ENCODE measurements around the gene CCNH. TPM values are rescaled to one million over a fixed set of nuclear protein-coding genes. Genes with fewer than 3 reads are reported as not detected.

The CCNH gene
- total and polyA plus RNA-seq, 9 of the 15 experiments (the other 6 are each of a cell fraction or from before 2014, with no cell fraction given), result 100 to 213 (median 150) TPM

DNA sequence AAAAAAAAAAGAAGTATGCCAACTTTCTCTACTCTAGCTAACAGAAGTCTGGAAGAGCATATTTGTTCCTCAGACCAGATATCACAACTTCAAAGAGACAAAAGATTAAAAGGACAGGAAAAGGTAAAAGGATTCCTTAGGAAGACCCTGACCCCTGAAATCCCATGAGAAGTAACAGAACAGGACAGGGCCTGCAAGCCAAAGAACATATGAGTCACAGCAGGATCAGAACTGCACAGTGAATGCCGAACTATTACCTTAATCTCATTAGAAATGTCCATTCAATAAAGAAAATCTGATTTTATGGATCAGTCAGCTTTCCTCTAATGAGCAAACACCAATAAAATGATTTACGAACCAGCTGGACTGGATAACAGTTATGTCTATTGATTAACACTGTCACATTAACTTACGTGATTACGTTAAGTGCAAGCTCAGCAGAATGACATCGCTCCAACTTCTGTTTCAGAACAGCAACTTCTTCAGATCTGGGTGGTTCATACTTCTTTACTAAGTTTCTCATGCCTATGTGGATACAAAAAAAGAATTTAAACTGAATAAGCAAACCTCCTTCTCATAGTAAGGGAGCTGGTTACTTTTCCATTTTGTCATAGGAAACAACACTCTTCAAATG is 13.6 kb downstream of the CCNH start (continued):
- TF ChIP-seq ATF7 (IDR thresholded peaks at IDR 0.05), result no peak

DNA sequence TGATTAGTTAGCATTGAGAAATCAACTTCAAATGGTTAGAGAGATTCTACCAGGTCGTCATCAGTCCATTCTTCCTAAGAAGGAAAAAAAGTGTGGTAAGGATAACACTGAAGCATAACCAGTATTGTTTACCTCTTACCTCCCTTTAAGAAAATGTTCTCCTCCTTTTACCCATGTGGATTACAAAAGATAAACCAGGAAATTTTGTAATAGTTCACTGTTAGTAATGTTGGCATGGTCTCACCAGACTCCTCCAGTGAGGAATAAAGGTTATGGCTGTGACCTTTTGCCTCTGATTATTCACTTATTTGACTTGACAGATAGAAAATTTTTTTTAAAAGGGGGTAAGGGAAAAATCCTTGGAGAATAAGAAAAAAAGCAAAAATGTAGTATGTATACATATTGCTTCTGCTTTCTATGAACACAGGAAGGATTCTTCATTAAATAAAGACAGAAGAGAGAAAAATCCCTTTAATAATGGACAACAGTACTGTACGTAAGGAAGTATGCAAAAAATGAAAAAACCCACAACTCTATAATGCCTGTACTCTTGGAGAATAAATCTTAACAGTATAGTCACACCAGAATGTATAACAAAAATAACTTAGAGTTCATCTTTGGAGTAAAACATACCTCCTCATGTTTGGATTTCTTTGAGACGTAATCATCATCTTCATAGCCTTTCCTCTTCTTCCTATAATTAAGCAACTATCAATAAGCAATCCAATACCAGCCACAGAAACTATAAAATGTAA is 18.1 kb downstream of the CCNH start:
- DNase-seq (ENCODE audit: extremely low read depth in 1 of 4, low spot score in 3 of 4) (no peak), ATAC-seq (no peak), FAIRE-seq (no peak)
- H3K9me1 ChIP-seq (ENCODE audit: control insufficient read depth, insufficient read depth, low read length), result no peaks in the 10 kb centered on the region
- H4K20me1 ChIP-seq (replicated peaks; ENCODE audit: control insufficient read depth, insufficient read depth, low read length), result no peaks in the 10 kb centered on the region
- H3K9ac ChIP-seq (ENCODE audit: insufficient read depth in 1 of 2, low read depth in 2 of 2, low read length in 2 of 2), result no peak overlapping the region
- 98% methylated on average over 3 of the region's 3 CpGs for WGBS (ENCODE audit: insufficient coverage, low coverage, missing lambda C conversion rate)
- H3K79me2 ChIP-seq (ENCODE audit: control insufficient read depth, insufficient read depth, low read length), result peaks cover 23% of the 10 kb centered on the region; the same call in 2 of the 3 replicates
- POLR2A ChIA-PET, result no interaction called here
- H3K36me3 ChIP-seq (ENCODE audit: control insufficient read depth, insufficient read depth, low read length), result peaks cover 99% of the 10 kb centered on the region
- no peak overlapping the region for H3K27ac ChIP-seq (ENCODE audit: extremely low read depth, low read depth, low read length)
- H3K4me1 ChIP-seq (replicated peaks in 1 of 2; ENCODE audit: control insufficient read depth in 2 of 2, insufficient read depth in 2 of 2, low read length in 2 of 2), result no peaks in the 10 kb centered on the region
- BruUV-seq (replicated peaks), result no TSS peak
- H3K27me3 ChIP-seq (ENCODE audit: control insufficient read depth in 2 of 2, insufficient read depth in 2 of 2, low read length in 2 of 2), result no peaks in the 10 kb centered on the region
- no peaks in the 10 kb centered on the region for H3K9me3 ChIP-seq (replicated peaks; ENCODE audit: control insufficient read depth, insufficient read depth, low read depth, low read length)
- in situ Hi-C loops (cut with MboI) (no loop called here), intact Hi-C loops (cut with micrococcal nuclease) (loop anchor here (5.0 to 10.0 kb wide), 2 partner anchors 130 to 322 kb away; partner anchors contain the start of gene RASA1)
- no peak overlapping the region for H3K4me3 ChIP-seq
- CTCF ChIA-PET (ENCODE audit: low intra/inter-chr PET ratio), result no interaction called here
- H2AFZ ChIP-seq (ENCODE audit: low read depth, low read length), result no peak overlapping the region
- no peak overlapping the region for H3K4me2 ChIP-seq (ENCODE audit: insufficient read depth, low read length)
- TF ChIP-seq CBX5 (IDR thresholded peaks at IDR 0.05; ENCODE audit: borderline replicate concordance, low read depth) (no peak), LARP7 (IDR thresholded peaks at IDR 0.05) (no peak), PHTF2 (CRISPR knock-in tag; IDR thresholded peaks at IDR 0.05) (no peak), JUND (IDR thresholded peaks at IDR 0.05; ENCODE audit: borderline replicate concordance, low read depth, low read length) (no peak), JUND (tag; IDR thresholded peaks at IDR 0.05; ENCODE audit: borderline replicate concordance, low read depth, low read length) (no peak), ILF3 (IDR thresholded peaks at IDR 0.05; ENCODE audit: borderline replicate concordance) (no peak), E2F3 (CRISPR knock-in tag; IDR thresholded peaks at IDR 0.05) (no peak), KHSRP (IDR thresholded peaks at IDR 0.05) (no peak), SIN3A (IDR thresholded peaks at IDR 0.05; ENCODE audit: borderline replicate concordance in 2 of 2, control insufficient read depth in 1 of 2, low read depth in 2 of 2, low read length in 2 of 2) (no peak), FUS (optimal IDR thresholded peaks at IDR 0.05; ENCODE audit: low read depth, low read length) (no peak)
- TF ChIP-seq, protein P1, sequence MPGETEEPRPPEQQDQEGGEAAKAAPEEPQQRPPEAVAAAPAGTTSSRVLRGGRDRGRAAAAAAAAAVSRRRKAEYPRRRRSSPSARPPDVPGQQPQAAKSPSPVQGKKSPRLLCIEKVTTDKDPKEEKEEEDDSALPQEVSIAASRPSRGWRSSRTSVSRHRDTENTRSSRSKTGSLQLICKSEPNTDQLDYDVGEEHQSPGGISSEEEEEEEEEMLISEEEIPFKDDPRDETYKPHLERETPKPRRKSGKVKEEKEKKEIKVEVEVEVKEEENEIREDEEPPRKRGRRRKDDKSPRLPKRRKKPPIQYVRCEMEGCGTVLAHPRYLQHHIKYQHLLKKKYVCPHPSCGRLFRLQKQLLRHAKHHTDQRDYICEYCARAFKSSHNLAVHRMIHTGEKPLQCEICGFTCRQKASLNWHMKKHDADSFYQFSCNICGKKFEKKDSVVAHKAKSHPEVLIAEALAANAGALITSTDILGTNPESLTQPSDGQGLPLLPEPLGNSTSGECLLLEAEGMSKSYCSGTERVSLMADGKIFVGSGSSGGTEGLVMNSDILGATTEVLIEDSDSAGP (CRISPR knock-in tag; IDR thresholded peaks at IDR 0.05), result no peak
- TF ChIP-seq, protein P2, sequence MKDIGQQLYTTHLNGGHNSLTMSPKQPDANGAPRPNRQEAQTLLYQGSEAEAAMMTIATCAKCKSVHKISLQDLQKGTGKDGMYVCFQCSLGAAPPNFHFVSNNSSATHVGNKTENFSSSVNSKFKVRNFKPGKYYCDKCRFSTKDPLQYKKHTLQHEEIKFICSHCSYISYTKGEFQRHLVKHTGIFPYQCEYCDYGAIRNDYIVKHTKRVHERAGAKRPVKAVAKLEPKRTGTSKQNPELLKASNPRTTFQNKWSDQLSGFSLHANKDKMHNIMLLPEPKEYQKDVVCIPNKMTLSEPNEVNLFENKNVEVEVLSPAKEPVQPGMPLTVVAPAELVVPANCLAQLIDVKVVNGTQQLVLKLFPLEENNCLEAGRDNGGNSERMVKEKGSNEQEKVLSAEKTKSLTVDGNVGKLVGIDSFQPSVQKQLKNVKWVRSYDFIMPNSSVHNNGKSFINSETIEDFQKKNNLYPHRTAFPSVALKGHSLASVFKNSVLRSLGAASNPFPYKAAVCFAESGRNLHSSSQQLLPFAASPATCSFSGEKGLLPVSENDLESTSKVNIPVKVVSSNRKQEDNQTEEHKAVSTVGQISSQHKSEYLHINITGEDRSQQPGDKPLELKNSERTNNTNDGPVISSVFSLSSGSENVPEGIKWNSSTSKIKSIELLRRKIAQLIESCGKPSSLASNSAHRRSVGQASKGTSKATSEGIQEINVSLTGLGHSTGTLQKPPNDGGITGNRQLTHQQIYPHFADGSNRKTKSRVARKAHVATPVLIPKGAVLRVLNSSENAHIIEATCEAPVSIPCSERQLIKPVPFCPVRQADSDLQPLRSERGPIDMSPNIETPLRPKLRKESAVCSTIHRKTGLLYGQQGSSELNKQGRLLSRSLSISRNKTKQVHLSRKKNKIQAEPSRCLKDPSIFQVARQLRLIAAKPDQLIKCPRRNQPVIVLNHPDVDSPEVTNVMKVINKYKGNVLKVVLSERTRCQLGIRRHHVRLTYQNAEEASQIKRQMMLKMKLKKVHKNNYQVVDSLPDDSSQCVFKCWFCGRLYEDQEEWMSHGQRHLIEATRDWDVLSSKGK (CRISPR knock-in tag; IDR thresholded peaks at IDR 0.05), result no peak

Data from K562 (cell line).